ENCODE data around the gene LLGL2. TPM values are rescaled to one million over a fixed set of nuclear protein-coding genes. Genes with fewer than 3 reads are reported as not detected.

Gene LLGL2
- polyA plus RNA-seq, 1 donor (not counting 4 experiments of a cell fraction or from before 2014, with no cell fraction given), result 13.8 TPM

DNA sequence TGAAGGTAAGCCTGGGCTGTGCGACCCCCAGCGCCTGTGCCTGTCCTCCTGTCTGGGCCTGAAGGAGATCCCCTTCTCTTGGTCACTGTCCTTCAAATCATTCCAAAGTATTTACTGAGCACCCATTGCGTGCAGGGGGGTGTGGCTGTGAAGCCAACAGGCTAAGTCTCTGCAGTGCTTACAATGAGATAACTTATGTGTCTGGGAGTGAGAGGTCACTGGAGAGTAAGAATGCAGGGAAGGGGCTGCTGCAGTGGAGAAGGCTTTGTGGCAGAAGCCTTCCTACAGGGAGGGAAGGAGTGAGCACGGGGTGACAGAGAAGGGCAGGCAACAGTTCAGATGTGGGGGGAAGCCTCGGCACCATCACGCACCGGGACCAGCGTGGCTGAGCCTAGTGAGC is 96.6 kb downstream of the LLGL2 start:
- no peak for TF ChIP-seq EZH2 (IDR thresholded peaks at IDR 0.05; ENCODE audit: low read length)
- no peak for TF ChIP-seq CTCF (optimal IDR thresholded peaks at IDR 0.05 in 1 of 3, IDR thresholded peaks at IDR 0.05 in 1 of 3, conservative IDR thresholded peaks at IDR 0.05 in 1 of 3; ENCODE audit: extremely low read depth in 1 of 3, insufficient read depth in 2 of 3, low read length in 3 of 3)
- dilution Hi-C loops (cut with MboI; ENCODE audit: extremely low pct_ligation_motif_present, low sequenced_read_pairs), result no loop called here
- no peak overlapping the region for H3K9ac ChIP-seq (ENCODE audit: control insufficient read depth, extremely low read depth, insufficient read depth, low read length)
- H4K20me1 ChIP-seq (ENCODE audit: control insufficient read depth, extremely low read depth, insufficient read depth, low read length), result no peaks in the 10 kb centered on the region
- no peak overlapping the region for H3K4me2 ChIP-seq (ENCODE audit: control insufficient read depth, extremely low read depth, insufficient read depth, low read depth, low read length)
- no peaks in the 10 kb centered on the region for H3K9me3 ChIP-seq (ENCODE audit: control insufficient read depth, low read depth, low read length)
- H3K36me3 ChIP-seq (ENCODE audit: control insufficient read depth in 2 of 2, extremely low read depth in 1 of 2, insufficient read depth in 2 of 2, low read length in 2 of 2), result peaks cover 2 to 3% of the 10 kb centered on the region in 2 experiments
- DNase-seq (ENCODE audit: low read depth, low spot score), result no peak
- H3K4me3 ChIP-seq (ENCODE audit: control insufficient read depth in 2 of 3, extremely low read depth in 1 of 3, insufficient read depth in 2 of 3, low read depth in 1 of 3, low read length in 3 of 3), result no peak overlapping the region
- no peak overlapping the region for H3K27ac ChIP-seq (ENCODE audit: control insufficient read depth, insufficient read depth, low read length)
- FAIRE-seq, result no peak
- H3K4me1 ChIP-seq (ENCODE audit: control insufficient read depth, extremely low read depth, insufficient read depth, low read length), result no peaks in the 10 kb centered on the region
- no peaks in the 10 kb centered on the region for H3K9me1 ChIP-seq (ENCODE audit: control insufficient read depth, extremely low read depth, insufficient read depth, low read length)
- H3K79me2 ChIP-seq (ENCODE audit: control insufficient read depth, insufficient read depth, low read length), result no peaks in the 10 kb centered on the region
- peaks cover 13% of the 10 kb centered on the region for H3K27me3 ChIP-seq (ENCODE audit: control insufficient read depth, extremely low read depth, insufficient read depth, low read length)
- no peak overlapping the region for H2AFZ ChIP-seq (ENCODE audit: control insufficient read depth, low read length)

DNA sequence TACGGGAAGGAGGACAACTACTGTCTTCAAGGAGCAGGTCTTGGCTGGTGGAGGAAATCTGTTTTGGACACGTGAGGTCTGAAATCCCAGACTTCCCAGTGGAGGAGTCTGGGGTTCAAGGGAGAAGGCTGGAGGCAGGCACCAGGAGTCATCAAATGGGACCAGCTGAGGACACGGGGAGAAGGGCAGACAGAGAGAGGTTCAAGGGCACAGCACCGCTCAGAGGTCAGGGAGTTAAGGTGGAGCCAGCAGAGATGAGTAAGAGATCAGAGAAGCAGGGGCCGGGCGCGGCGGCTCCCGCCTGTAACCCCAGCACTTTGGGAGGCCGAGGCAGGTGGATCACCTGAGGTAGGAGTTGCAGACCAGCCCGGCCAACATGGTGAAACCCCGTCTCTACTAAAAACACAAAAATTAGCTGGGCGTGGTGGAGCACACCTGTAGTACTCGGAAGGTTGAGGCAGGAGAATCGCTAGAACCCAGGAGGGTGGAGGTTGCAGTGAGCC is 97.3 kb downstream of the LLGL2 start:
- H2AFZ ChIP-seq (ENCODE audit: control insufficient read depth, low read length), result no peak overlapping the region
- H3K27ac ChIP-seq (ENCODE audit: control insufficient read depth, insufficient read depth, low read length), result no peak overlapping the region
- no peak for TF ChIP-seq CTCF (optimal IDR thresholded peaks at IDR 0.05 in 1 of 3, IDR thresholded peaks at IDR 0.05 in 1 of 3, conservative IDR thresholded peaks at IDR 0.05 in 1 of 3; ENCODE audit: extremely low read depth in 1 of 3, insufficient read depth in 2 of 3, low read length in 3 of 3)
- no peak for TF ChIP-seq EZH2 (IDR thresholded peaks at IDR 0.05; ENCODE audit: low read length)
- no peak for DNase-seq (ENCODE audit: low read depth, low spot score)
- H4K20me1 ChIP-seq (ENCODE audit: control insufficient read depth, extremely low read depth, insufficient read depth, low read length), result no peaks in the 10 kb centered on the region
- no peaks in the 10 kb centered on the region for H3K9me3 ChIP-seq (ENCODE audit: control insufficient read depth, low read depth, low read length)
- dilution Hi-C loops (cut with MboI; ENCODE audit: extremely low pct_ligation_motif_present, low sequenced_read_pairs), result no loop called here
- H3K4me1 ChIP-seq (ENCODE audit: control insufficient read depth, extremely low read depth, insufficient read depth, low read length), result no peaks in the 10 kb centered on the region
- no peak for FAIRE-seq
- H3K79me2 ChIP-seq (ENCODE audit: control insufficient read depth, insufficient read depth, low read length), result no peaks in the 10 kb centered on the region
- peaks cover 2 to 7% of the 10 kb centered on the region in 2 experiments for H3K36me3 ChIP-seq (ENCODE audit: control insufficient read depth in 2 of 2, extremely low read depth in 1 of 2, insufficient read depth in 2 of 2, low read length in 2 of 2)
- H3K9ac ChIP-seq (ENCODE audit: control insufficient read depth, extremely low read depth, insufficient read depth, low read length), result no peak overlapping the region
- H3K4me3 ChIP-seq (ENCODE audit: control insufficient read depth in 2 of 3, extremely low read depth in 1 of 3, insufficient read depth in 2 of 3, low read depth in 1 of 3, low read length in 3 of 3), result no peak overlapping the region
- H3K27me3 ChIP-seq (ENCODE audit: control insufficient read depth, extremely low read depth, insufficient read depth, low read length), result peaks cover 13% of the 10 kb centered on the region
- no peak overlapping the region for H3K4me2 ChIP-seq (ENCODE audit: control insufficient read depth, extremely low read depth, insufficient read depth, low read depth, low read length)
- no peaks in the 10 kb centered on the region for H3K9me1 ChIP-seq (ENCODE audit: control insufficient read depth, extremely low read depth, insufficient read depth, low read length)

All from keratinocyte (primary cell).